HG03039 (cell line): Measurements from ENCODE around the gene ZMIZ1.

ENCODE experiments used
- ATAC-seq: cut with Tn5 transposase; IDR thresholded peaks from one replicate; pipeline ENCODE4 v1.9.1; 2021; ENCODE audit warnings: mild to moderate bottlenecking, moderate library complexity; ENCODE audit not compliant: unreplicated experiment

The ZMIZ1 gene

GRCh38 chr10:79166312-79166721, 97.6 kb downstream of the ZMIZ1 start:
- no peak for ATAC-seq

- no peak for ATAC-seq
Measured at GRCh38 chr10:79166741-79167140, 98.0 kb downstream of the ZMIZ1 start.

GRCh38 chr10:79167537-79167936, 98.8 kb downstream of the ZMIZ1 start:
- no peak for ATAC-seq

GRCh38 chr10:79168210-79168609, 99.4 kb downstream of the ZMIZ1 start:
- no peak for ATAC-seq

GRCh38 chr10:79170226-79170752, 101.5 kb downstream of the ZMIZ1 start:
- no peak for ATAC-seq

- ATAC-seq: no peak
Measured at GRCh38 chr10:79170993-79171392, 102.2 kb downstream of the ZMIZ1 start.

GRCh38 chr10:79171504-79171903, 102.7 kb downstream of the ZMIZ1 start:
- ATAC-seq: no peak

GRCh38 chr10:79172881-79173280, 104.1 kb downstream of the ZMIZ1 start:
- no peak for ATAC-seq

GRCh38 chr10:79173582-79174262, 105.0 kb downstream of the ZMIZ1 start:
- ATAC-seq: no peak

- no peak for ATAC-seq
Measured at GRCh38 chr10:79176052-79176501, 107.3 kb downstream of the ZMIZ1 start.

GRCh38 chr10:79176949-79177602, 108.3 kb downstream of the ZMIZ1 start:
- ATAC-seq: no peak

- ATAC-seq: no peak
Measured at GRCh38 chr10:79178070-79178576, 109.4 kb downstream of the ZMIZ1 start.

- ATAC-seq: no peak
Measured at GRCh38 chr10:79178614-79179163, 109.9 kb downstream of the ZMIZ1 start.

- ATAC-seq: no peak
Measured at GRCh38 chr10:79179164-79179956, 110.6 kb downstream of the ZMIZ1 start.

- no peak for ATAC-seq
Measured at GRCh38 chr10:79179957-79180309, 111.2 kb downstream of the ZMIZ1 start.

- no peak for ATAC-seq
Measured at GRCh38 chr10:79180414-79181221, 111.9 kb downstream of the ZMIZ1 start.

- no peak for ATAC-seq
Measured at GRCh38 chr10:79181227-79181626, 112.5 kb downstream of the ZMIZ1 start.

- ATAC-seq: no peak
Measured at GRCh38 chr10:79181698-79182521, 113.1 kb downstream of the ZMIZ1 start.

- no peak for ATAC-seq
Measured at GRCh38 chr10:79182781-79183467, 114.2 kb downstream of the ZMIZ1 start.
